Measurements from ENCODE around the gene TBC1D22A. TPM values are rescaled to one million over a fixed set of nuclear protein-coding genes. Genes with fewer than 3 reads are reported as not detected.

The TBC1D22A gene
- total RNA-seq, 4 donors from 2014 or later = 18.8 to 25.2 (median 23.1) TPM

GRCh38 chr22:47034076-47034808 lies 271.8 kb downstream of the TBC1D22A start:
- in situ Hi-C loops (cut with MboI; ENCODE audit: low sequenced_read_pairs in 4 of 4) (no loop called here), intact Hi-C loops (cut with DNase I; ENCODE audit: low total_unique reads) (no loop called here)
- no peaks in the 10 kb centered on the region for H3K27me3 ChIP-seq
- no peaks in the 10 kb centered on the region for H3K36me3 ChIP-seq
- TF ChIP-seq CTCF (IDR thresholded peaks at IDR 0.05 in 4 of 5, conservative IDR thresholded peaks at IDR 0.05 in 1 of 5) (no peak), POLR2A (IDR thresholded peaks at IDR 0.05) (no peak)
- H3K9me3 ChIP-seq = no peaks in the 10 kb centered on the region
- no peaks in the 10 kb centered on the region for H3K4me1 ChIP-seq
- no peak for DNase-seq
- ATAC-seq = no peak
- H3K4me3 ChIP-seq = no peak overlapping the region
- no peak overlapping the region for H3K27ac ChIP-seq

GRCh38 chr22:47034905-47035419 lies 272.5 kb downstream of the TBC1D22A start:
- H3K36me3 ChIP-seq = no peaks in the 10 kb centered on the region
- no peaks in the 10 kb centered on the region for H3K9me3 ChIP-seq
- in situ Hi-C loops (cut with MboI; ENCODE audit: low sequenced_read_pairs in 4 of 4) = no loop called here
- DNase-seq = no peak
- TF ChIP-seq CTCF (IDR thresholded peaks at IDR 0.05 in 4 of 5, conservative IDR thresholded peaks at IDR 0.05 in 1 of 5) (no peak), POLR2A (IDR thresholded peaks at IDR 0.05) (no peak)
- no peaks in the 10 kb centered on the region for H3K4me1 ChIP-seq
- ATAC-seq = no peak
- H3K4me3 ChIP-seq = no peak overlapping the region
- H3K27me3 ChIP-seq = no peaks in the 10 kb centered on the region
- intact Hi-C loops (cut with DNase I; ENCODE audit: low total_unique reads) = no loop called here
- no peak overlapping the region for H3K27ac ChIP-seq

- no peaks in the 10 kb centered on the region for H3K9me3 ChIP-seq
- DNase-seq (no peak), ATAC-seq (no peak)
- no peaks in the 10 kb centered on the region for H3K36me3 ChIP-seq
- in situ Hi-C loops (cut with MboI; ENCODE audit: low sequenced_read_pairs in 4 of 4) = no loop called here
- intact Hi-C loops (cut with DNase I; ENCODE audit: low total_unique reads) = no loop called here
- H3K27me3 ChIP-seq = no peaks in the 10 kb centered on the region
- H3K27ac ChIP-seq = no peak overlapping the region
- H3K4me1 ChIP-seq = no peaks in the 10 kb centered on the region
- no peak for TF ChIP-seq CTCF (IDR thresholded peaks at IDR 0.05 in 4 of 5, conservative IDR thresholded peaks at IDR 0.05 in 1 of 5)
- TF ChIP-seq POLR2A (IDR thresholded peaks at IDR 0.05) = no peak
- H3K4me3 ChIP-seq = no peak overlapping the region
Observed at GRCh38 chr22:47035425-47035881, 273.0 kb downstream of the TBC1D22A start.

GRCh38 chr22:47036352-47036751 lies 273.9 kb downstream of the TBC1D22A start:
- no peaks in the 10 kb centered on the region for H3K9me3 ChIP-seq
- H3K27ac ChIP-seq = no peak overlapping the region
- H3K4me3 ChIP-seq = no peak overlapping the region
- no peak for TF ChIP-seq CTCF (IDR thresholded peaks at IDR 0.05 in 4 of 5, conservative IDR thresholded peaks at IDR 0.05 in 1 of 5)
- no peak for TF ChIP-seq POLR2A (IDR thresholded peaks at IDR 0.05)
- no peaks in the 10 kb centered on the region for H3K4me1 ChIP-seq
- in situ Hi-C loops (cut with MboI; ENCODE audit: low sequenced_read_pairs in 4 of 4) = no loop called here
- no peaks in the 10 kb centered on the region for H3K27me3 ChIP-seq
- DNase-seq = no peak
- intact Hi-C loops (cut with DNase I; ENCODE audit: low total_unique reads) = no loop called here
- no peaks in the 10 kb centered on the region for H3K36me3 ChIP-seq
- ATAC-seq = no peak

All from gastrocnemius medialis (tissue), 4 donors.